MM.1S (cell line): Measurements from ENCODE around the gene TSHZ3.

ENCODE experiments used
- EZH2 ChIP-seq: fragments of 300-600 bp; sonication (generic); optimal IDR thresholded peaks from 2 replicates; pipeline ENCODE3; 2017; ENCODE audit warnings: low read depth, mild to moderate bottlenecking, antibody characterized with exemption, low read length, mixed read lengths
- EZH2phosphoT487 ChIP-seq: fragments of 300-600 bp; sonication (generic); IDR thresholded peaks from 2 replicates; pipeline ENCODE4 v1.6.1; 2018; ENCODE audit warnings: antibody characterized with exemption, low read length
- TF ChIP-seq, protein P1 (sequence below): fragments of 300-600 bp; sonication (generic); IDR thresholded peaks from 2 replicates; pipeline ENCODE4 v1.5.1; 2016; ENCODE audit warnings: antibody characterized with exemption, low read length, mixed read lengths

DNA sequence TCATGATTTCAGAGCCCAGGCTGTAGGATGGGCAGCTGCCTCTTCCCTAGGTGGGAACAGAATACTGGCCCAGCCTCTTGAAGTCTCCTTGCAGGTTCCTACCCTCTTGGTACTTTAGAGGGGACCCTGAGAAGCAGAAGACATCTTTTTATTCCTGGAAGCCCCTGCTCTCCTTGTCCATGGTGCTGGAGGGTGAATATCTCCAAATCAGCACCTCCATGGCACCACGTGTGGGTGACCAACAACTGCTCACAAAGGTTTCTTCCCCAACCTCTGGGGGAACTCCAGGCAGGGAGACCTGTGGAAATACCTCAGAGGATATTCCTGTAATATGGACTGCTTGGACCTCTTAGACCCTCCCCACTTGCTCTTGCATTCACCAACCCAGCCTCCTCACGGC, 48.1 kb upstream of the TSHZ3 start:
- TF ChIP-seq, protein P1, sequence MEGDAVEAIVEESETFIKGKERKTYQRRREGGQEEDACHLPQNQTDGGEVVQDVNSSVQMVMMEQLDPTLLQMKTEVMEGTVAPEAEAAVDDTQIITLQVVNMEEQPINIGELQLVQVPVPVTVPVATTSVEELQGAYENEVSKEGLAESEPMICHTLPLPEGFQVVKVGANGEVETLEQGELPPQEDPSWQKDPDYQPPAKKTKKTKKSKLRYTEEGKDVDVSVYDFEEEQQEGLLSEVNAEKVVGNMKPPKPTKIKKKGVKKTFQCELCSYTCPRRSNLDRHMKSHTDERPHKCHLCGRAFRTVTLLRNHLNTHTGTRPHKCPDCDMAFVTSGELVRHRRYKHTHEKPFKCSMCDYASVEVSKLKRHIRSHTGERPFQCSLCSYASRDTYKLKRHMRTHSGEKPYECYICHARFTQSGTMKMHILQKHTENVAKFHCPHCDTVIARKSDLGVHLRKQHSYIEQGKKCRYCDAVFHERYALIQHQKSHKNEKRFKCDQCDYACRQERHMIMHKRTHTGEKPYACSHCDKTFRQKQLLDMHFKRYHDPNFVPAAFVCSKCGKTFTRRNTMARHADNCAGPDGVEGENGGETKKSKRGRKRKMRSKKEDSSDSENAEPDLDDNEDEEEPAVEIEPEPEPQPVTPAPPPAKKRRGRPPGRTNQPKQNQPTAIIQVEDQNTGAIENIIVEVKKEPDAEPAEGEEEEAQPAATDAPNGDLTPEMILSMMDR = no peak
- no peak for TF ChIP-seq EZH2phosphoT487
- TF ChIP-seq EZH2 = no peak
